Measurements from ENCODE around the gene SESTD1. TPM values are rescaled to one million over a fixed set of nuclear protein-coding genes. Genes with fewer than 3 reads are reported as not detected.
"Not testable (repeated sequence)": the region's sequence is repeated elsewhere in the genome, so short reads cannot be mapped to it uniquely, and the experiment has no call there.

The SESTD1 gene
- total RNA-seq, 1 experiment from 2014 or later = 0.07 TPM

DNA sequence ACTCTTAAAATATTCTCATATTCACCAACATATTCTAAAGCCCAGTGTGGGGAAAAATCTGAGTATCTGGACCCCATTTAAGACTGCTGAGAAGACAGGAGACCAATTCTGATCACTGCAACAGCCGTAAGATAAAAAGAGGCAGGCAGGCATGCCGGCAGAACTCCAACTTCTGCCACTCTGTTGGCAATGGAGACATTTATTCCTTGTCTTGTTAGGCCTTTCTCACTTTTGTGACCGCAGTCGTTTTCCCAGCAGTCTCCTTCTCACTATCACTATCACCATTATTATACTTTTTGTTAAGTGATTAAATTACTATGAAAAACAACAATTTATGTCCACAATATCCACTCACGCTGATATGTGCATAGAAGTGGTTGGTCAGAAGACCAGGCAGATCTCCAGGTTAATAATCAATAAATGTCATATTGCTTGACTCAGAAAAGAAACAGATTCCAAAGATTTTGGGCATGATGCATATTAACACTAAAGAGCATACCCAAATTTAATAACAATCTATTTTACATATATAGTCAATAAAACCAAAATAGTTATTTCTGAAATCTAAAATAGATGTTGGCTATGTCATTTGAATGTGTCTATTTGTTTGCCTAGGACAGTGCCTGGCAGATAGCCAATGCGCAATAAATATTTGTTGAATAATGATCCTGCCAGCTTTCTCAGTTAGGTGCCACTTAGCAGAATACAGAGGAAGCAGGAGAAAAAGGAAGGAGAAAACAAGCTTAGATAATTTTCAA lies 38.2 kb downstream of the SESTD1 start:
- H3K9me3 ChIP-seq (ENCODE audit: low read length) = no peaks in the 10 kb centered on the region
- H3K4me1 ChIP-seq (ENCODE audit: low read length) = no peaks in the 10 kb centered on the region
- H3K4me3 ChIP-seq (ENCODE audit: low read length) = no peak overlapping the region
- no peak overlapping the region for H2AFZ ChIP-seq (ENCODE audit: low read length)
- H4K20me1 ChIP-seq (ENCODE audit: insufficient read depth, low read depth, low read length) = no peaks in the 10 kb centered on the region
- no peaks in the 10 kb centered on the region for H3K27me3 ChIP-seq (ENCODE audit: low read length)
- no peak overlapping the region for H3K27ac ChIP-seq (ENCODE audit: low read length)
- DNase-seq = no peak
- H3K9me2 ChIP-seq (replicated peaks; ENCODE audit: insufficient read depth, low read length) = no peaks in the 10 kb centered on the region
- H3K79me2 ChIP-seq (ENCODE audit: low read length) = no peaks in the 10 kb centered on the region
- no peaks in the 10 kb centered on the region for H3K36me3 ChIP-seq (ENCODE audit: insufficient read depth, low read length)
- no peak overlapping the region for H3K9ac ChIP-seq (ENCODE audit: low read length)
- no peak overlapping the region for H3K4me2 ChIP-seq (ENCODE audit: low read depth, low read length, poor library complexity, severe bottlenecking)

- Histone ChIP-seq H3K9me3 (ENCODE audit: low read length) (no peaks in the 10 kb centered on the region), H3K9me2 (replicated peaks; ENCODE audit: insufficient read depth, low read length) (no peaks in the 10 kb centered on the region), H3K4me1 (ENCODE audit: low read length) (no peaks in the 10 kb centered on the region), H3K27me3 (ENCODE audit: low read length) (no peaks in the 10 kb centered on the region), H4K20me1 (ENCODE audit: insufficient read depth, low read depth, low read length) (no peaks in the 10 kb centered on the region), H3K79me2 (ENCODE audit: low read length) (no peaks in the 10 kb centered on the region), H3K4me3 (ENCODE audit: low read length) (no peak overlapping the region), H2AFZ (ENCODE audit: low read length) (no peak overlapping the region), H3K36me3 (ENCODE audit: insufficient read depth, low read length) (no peaks in the 10 kb centered on the region), H3K4me2 (ENCODE audit: low read depth, low read length, poor library complexity, severe bottlenecking) (no peak overlapping the region), H3K9ac (ENCODE audit: low read length) (no peak overlapping the region), H3K27ac (ENCODE audit: low read length) (no peak overlapping the region)
- DNase-seq = no peak
Measured at GRCh38 chr2:179224361-179224760, 40.3 kb downstream of the SESTD1 start.

GRCh38 chr2:179222076-179222475 lies 42.6 kb downstream of the SESTD1 start:
- Histone ChIP-seq H3K27me3 (ENCODE audit: low read length) (no peaks in the 10 kb centered on the region), H3K9me3 (ENCODE audit: low read length) (no peaks in the 10 kb centered on the region), H3K9me2 (replicated peaks; ENCODE audit: insufficient read depth, low read length) (no peaks in the 10 kb centered on the region), H3K4me1 (ENCODE audit: low read length) (no peaks in the 10 kb centered on the region), H3K9ac (ENCODE audit: low read length) (no peak overlapping the region), H3K27ac (ENCODE audit: low read length) (no peak overlapping the region), H4K20me1 (ENCODE audit: insufficient read depth, low read depth, low read length) (no peaks in the 10 kb centered on the region), H2AFZ (ENCODE audit: low read length) (no peak overlapping the region), H3K79me2 (ENCODE audit: low read length) (no peaks in the 10 kb centered on the region), H3K36me3 (ENCODE audit: insufficient read depth, low read length) (no peaks in the 10 kb centered on the region), H3K4me2 (ENCODE audit: low read depth, low read length, poor library complexity, severe bottlenecking) (no peak overlapping the region), H3K4me3 (ENCODE audit: low read length) (no peak overlapping the region)
- no peak for DNase-seq

GRCh38 chr2:179218848-179219594 lies 45.6 kb downstream of the SESTD1 start:
- Histone ChIP-seq H3K4me1 (ENCODE audit: low read length) (no peaks in the 10 kb centered on the region), H3K9ac (ENCODE audit: low read length) (no peak overlapping the region), H3K9me2 (replicated peaks; ENCODE audit: insufficient read depth, low read length) (no peaks in the 10 kb centered on the region), H3K4me2 (ENCODE audit: low read depth, low read length, poor library complexity, severe bottlenecking) (no peak overlapping the region), H3K79me2 (ENCODE audit: low read length) (no peaks in the 10 kb centered on the region), H4K20me1 (ENCODE audit: insufficient read depth, low read depth, low read length) (no peaks in the 10 kb centered on the region), H3K36me3 (ENCODE audit: insufficient read depth, low read length) (no peaks in the 10 kb centered on the region), H2AFZ (ENCODE audit: low read length) (no peak overlapping the region), H3K27ac (ENCODE audit: low read length) (no peak overlapping the region), H3K27me3 (ENCODE audit: low read length) (no peaks in the 10 kb centered on the region), H3K4me3 (ENCODE audit: low read length) (no peak overlapping the region), H3K9me3 (ENCODE audit: low read length) (no peaks in the 10 kb centered on the region)
- peak; percentile 77 for DNase-seq

- not testable (repeated sequence) for H3K4me2 ChIP-seq (ENCODE audit: low read depth, low read length, poor library complexity, severe bottlenecking); H3K79me2 ChIP-seq (ENCODE audit: low read length)
Measured at GRCh38 chr2:179214671-179215070, 50.0 kb downstream of the SESTD1 start.

DNA sequence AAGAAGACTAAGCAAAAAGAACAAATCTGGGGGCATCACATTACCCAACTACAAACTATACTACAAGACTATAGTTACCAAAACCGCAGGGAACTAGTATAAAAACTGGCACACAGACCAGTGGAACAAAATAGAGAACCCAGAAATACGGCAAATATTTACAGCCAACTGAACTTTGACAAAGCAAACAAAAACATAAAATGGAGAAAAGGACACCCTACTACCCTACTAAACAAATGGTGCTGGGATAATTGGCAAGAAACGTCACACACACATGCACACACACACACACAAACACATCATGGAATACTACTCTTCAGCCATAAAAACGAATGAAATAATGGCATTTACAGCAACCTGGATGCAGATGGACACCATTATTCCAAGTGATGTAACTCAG lies 53.3 kb downstream of the SESTD1 start:
- H3K9me3 ChIP-seq (ENCODE audit: low read length) = no peaks in the 10 kb centered on the region
- no peaks in the 10 kb centered on the region for H3K36me3 ChIP-seq (ENCODE audit: insufficient read depth, low read length)
- no peak for DNase-seq
- H3K4me3 ChIP-seq (ENCODE audit: low read length) = no peak overlapping the region
- no peaks in the 10 kb centered on the region for H3K9me2 ChIP-seq (replicated peaks; ENCODE audit: insufficient read depth, low read length)
- no peaks in the 10 kb centered on the region for H3K27me3 ChIP-seq (ENCODE audit: low read length)
- no peak overlapping the region for H3K27ac ChIP-seq (ENCODE audit: low read length)
- no peaks in the 10 kb centered on the region for H3K79me2 ChIP-seq (ENCODE audit: low read length)
- no peak overlapping the region for H3K9ac ChIP-seq (ENCODE audit: low read length)
- no peaks in the 10 kb centered on the region for H4K20me1 ChIP-seq (ENCODE audit: insufficient read depth, low read depth, low read length)
- H3K4me2 ChIP-seq (ENCODE audit: low read depth, low read length, poor library complexity, severe bottlenecking) = no peak overlapping the region
- no peak overlapping the region for H2AFZ ChIP-seq (ENCODE audit: low read length)
- H3K4me1 ChIP-seq (ENCODE audit: low read length) = no peaks in the 10 kb centered on the region

More at GRCh38 chr2:179214671-179215070, 50.0 kb downstream of the SESTD1 start:
- H3K36me3 ChIP-seq (ENCODE audit: insufficient read depth, low read length); H3K27ac ChIP-seq (ENCODE audit: low read length); H3K9me3 ChIP-seq (ENCODE audit: low read length); DNase-seq; H2AFZ ChIP-seq (ENCODE audit: low read length); H3K27me3 ChIP-seq (ENCODE audit: low read length); H3K9ac ChIP-seq (ENCODE audit: low read length); H3K4me3 ChIP-seq (ENCODE audit: low read length); H4K20me1 ChIP-seq (ENCODE audit: insufficient read depth, low read depth, low read length); H3K9me2 ChIP-seq (replicated peaks; ENCODE audit: insufficient read depth, low read length); H3K4me1 ChIP-seq (ENCODE audit: low read length): not testable (repeated sequence)

DNA sequence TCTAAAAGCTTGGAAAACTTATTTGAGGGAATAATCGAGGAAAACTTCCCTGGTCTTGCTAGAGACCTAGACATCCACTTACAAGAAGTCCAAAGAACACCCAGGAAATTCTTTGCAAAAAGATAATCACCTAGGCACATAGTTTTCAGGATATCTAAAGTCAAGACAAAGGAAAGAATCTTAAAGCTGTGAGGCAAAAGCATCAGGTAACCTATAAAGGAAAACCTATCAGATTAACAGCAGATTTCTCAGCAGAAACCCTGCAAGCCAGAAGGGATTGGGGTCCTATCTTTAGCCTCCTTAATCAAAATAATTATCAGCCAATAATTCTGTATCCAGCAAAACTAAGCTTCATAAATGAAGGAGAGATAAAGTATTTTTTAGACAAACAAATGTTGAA lies 56.4 kb downstream of the SESTD1 start:
- not testable (repeated sequence) for H3K9ac ChIP-seq (ENCODE audit: low read length); DNase-seq; H2AFZ ChIP-seq (ENCODE audit: low read length); H3K4me1 ChIP-seq (ENCODE audit: low read length); H3K27me3 ChIP-seq (ENCODE audit: low read length); H3K9me3 ChIP-seq (ENCODE audit: low read length); H3K27ac ChIP-seq (ENCODE audit: low read length); H3K36me3 ChIP-seq (ENCODE audit: insufficient read depth, low read length); H4K20me1 ChIP-seq (ENCODE audit: insufficient read depth, low read depth, low read length); H3K9me2 ChIP-seq (replicated peaks; ENCODE audit: insufficient read depth, low read length); H3K79me2 ChIP-seq (ENCODE audit: low read length); H3K4me3 ChIP-seq (ENCODE audit: low read length); H3K4me2 ChIP-seq (ENCODE audit: low read depth, low read length, poor library complexity, severe bottlenecking)

DNA sequence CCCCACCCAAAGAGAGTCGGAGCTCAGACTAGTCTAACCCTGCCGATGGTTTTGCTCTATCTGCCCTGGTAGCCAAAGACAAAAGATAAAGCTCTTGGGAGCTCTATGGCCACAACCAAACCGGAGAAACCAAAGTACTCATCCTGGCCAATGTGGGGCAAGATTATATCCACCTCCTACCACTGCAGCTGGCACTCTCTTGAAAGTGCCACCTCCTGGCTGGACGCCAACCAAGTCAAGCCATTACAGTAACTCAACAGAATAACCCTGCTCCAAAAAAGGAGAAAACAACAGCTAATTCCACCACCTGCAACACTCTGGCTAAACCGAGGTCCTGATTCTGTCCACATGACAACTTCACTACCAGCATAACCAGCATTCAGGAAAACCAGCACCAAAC lies 57.6 kb downstream of the SESTD1 start:
- Histone ChIP-seq H3K9me2 (replicated peaks; ENCODE audit: insufficient read depth, low read length) (no peaks in the 10 kb centered on the region), H3K4me3 (ENCODE audit: low read length) (no peak overlapping the region), H3K9ac (ENCODE audit: low read length) (no peak overlapping the region), H3K36me3 (ENCODE audit: insufficient read depth, low read length) (no peaks in the 10 kb centered on the region), H2AFZ (ENCODE audit: low read length) (no peak overlapping the region), H3K79me2 (ENCODE audit: low read length) (no peaks in the 10 kb centered on the region), H3K27ac (ENCODE audit: low read length) (no peak overlapping the region), H3K9me3 (ENCODE audit: low read length) (no peaks in the 10 kb centered on the region), H3K4me2 (ENCODE audit: low read depth, low read length, poor library complexity, severe bottlenecking) (no peak overlapping the region), H3K4me1 (ENCODE audit: low read length) (no peaks in the 10 kb centered on the region), H3K27me3 (ENCODE audit: low read length) (no peaks in the 10 kb centered on the region), H4K20me1 (ENCODE audit: insufficient read depth, low read depth, low read length) (no peaks in the 10 kb centered on the region)
- no peak for DNase-seq

All from Karpas-422 (cell line).